HG03159 (cell line): ENCODE data around the gene RNF215.

ENCODE experiments used
- ATAC-seq: cut with Tn5 transposase; IDR thresholded peaks from one replicate; pipeline ENCODE4 v1.9.1; 2021; ENCODE audit warnings: mild to moderate bottlenecking, moderate library complexity; ENCODE audit not compliant: unreplicated experiment

The RNF215 gene

GRCh38 chr22:30334646-30335045, 52.6 kb downstream of the RNF215 start:
- no peak for ATAC-seq

- ATAC-seq, result no peak
These were observed 53.5 kb downstream of the RNF215 start for GRCh38 chr22:30333707-30334087.

GRCh38 chr22:30332994-30333706, 54.1 kb downstream of the RNF215 start:
- no peak for ATAC-seq

GRCh38 chr22:30332551-30332950, 54.7 kb downstream of the RNF215 start:
- no peak for ATAC-seq
